ENCODE data around the gene UBTF.

DNA sequence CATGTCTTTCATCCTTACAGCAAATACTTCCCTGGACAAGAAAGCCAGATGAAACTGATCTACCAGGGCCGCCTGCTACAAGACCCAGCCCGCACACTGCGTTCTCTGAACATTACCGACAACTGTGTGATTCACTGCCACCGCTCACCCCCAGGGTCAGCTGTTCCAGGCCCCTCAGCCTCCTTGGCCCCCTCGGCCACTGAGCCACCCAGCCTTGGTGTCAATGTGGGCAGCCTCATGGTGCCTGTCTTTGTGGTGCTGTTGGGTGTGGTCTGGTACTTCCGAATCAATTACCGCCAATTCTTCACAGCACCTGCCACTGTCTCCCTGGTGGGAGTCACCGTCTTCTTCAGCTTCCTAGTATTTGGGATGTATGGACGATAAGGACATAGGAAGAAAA lies 29.0 kb downstream of the UBTF start:
- TF ChIP-seq POLR2AphosphoS5 (IDR thresholded peaks at IDR 0.05), result no peak
- TF ChIP-seq, protein P1, sequence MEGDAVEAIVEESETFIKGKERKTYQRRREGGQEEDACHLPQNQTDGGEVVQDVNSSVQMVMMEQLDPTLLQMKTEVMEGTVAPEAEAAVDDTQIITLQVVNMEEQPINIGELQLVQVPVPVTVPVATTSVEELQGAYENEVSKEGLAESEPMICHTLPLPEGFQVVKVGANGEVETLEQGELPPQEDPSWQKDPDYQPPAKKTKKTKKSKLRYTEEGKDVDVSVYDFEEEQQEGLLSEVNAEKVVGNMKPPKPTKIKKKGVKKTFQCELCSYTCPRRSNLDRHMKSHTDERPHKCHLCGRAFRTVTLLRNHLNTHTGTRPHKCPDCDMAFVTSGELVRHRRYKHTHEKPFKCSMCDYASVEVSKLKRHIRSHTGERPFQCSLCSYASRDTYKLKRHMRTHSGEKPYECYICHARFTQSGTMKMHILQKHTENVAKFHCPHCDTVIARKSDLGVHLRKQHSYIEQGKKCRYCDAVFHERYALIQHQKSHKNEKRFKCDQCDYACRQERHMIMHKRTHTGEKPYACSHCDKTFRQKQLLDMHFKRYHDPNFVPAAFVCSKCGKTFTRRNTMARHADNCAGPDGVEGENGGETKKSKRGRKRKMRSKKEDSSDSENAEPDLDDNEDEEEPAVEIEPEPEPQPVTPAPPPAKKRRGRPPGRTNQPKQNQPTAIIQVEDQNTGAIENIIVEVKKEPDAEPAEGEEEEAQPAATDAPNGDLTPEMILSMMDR (IDR thresholded peaks at IDR 0.05), result no peak
